Mononuclear cell (primary cell): ENCODE data around the gene EFNA5. TPM values are rescaled to one million over a fixed set of nuclear protein-coding genes. Genes with fewer than 3 reads are reported as not detected.

Experiments
- H3K27me3 ChIP-seq: 2 replicates; pipeline ENCODE4 v1.6.0; 2011; ENCODE audit warnings: low read length, control low read depth; ENCODE audit not compliant: insufficient read depth
- H3K4me1 ChIP-seq: 2 replicates; pipeline ENCODE4 v1.5.1; 2011; ENCODE audit warnings: mild to moderate bottlenecking, low read length, control low read depth; ENCODE audit not compliant: insufficient read depth
- H3K4me3 ChIP-seq: 2 replicates; pipeline ENCODE4 v1.5.1; 2011; ENCODE audit warnings: mild to moderate bottlenecking, low read length, moderate library complexity
- H3K9me3 ChIP-seq: 2 replicates; pipeline ENCODE4 v1.5.1; 2011; ENCODE audit warnings: low read depth, mild to moderate bottlenecking, control low read depth, low read length
- total RNA-seq: library from RNA; depleted of rRNA; stranded (reverse); fragments of >200 nt; gene quantifications from one replicate; pipeline ENCODE4 v1.2.3, GENCODE V29; 2012

EFNA5 gene
- total RNA-seq, 1 donor: 0.84 TPM

GRCh38 chr5:107400328-107400727 lies 270.4 kb downstream of the EFNA5 start:
- no peaks in the 10 kb centered on the region for H3K27me3 ChIP-seq
- no peaks in the 10 kb centered on the region for H3K9me3 ChIP-seq
- H3K4me3 ChIP-seq: no peak overlapping the region
- H3K4me1 ChIP-seq: no peaks in the 10 kb centered on the region

GRCh38 chr5:107398703-107399102 lies 272.0 kb downstream of the EFNA5 start:
- H3K4me3 ChIP-seq: no peak overlapping the region

GRCh38 chr5:107396351-107396690 lies 274.4 kb downstream of the EFNA5 start:
- H3K27me3 ChIP-seq: no peaks in the 10 kb centered on the region
- no peaks in the 10 kb centered on the region for H3K9me3 ChIP-seq
- H3K4me3 ChIP-seq: no peak overlapping the region
- H3K4me1 ChIP-seq: no peaks in the 10 kb centered on the region

More at GRCh38 chr5:107398703-107399102, 272.0 kb downstream of the EFNA5 start:
- Histone ChIP-seq H3K9me3 (no peaks in the 10 kb centered on the region), H3K27me3 (no peaks in the 10 kb centered on the region), H3K4me1 (no peaks in the 10 kb centered on the region)

GRCh38 chr5:107395632-107396350 lies 274.9 kb downstream of the EFNA5 start:
- H3K9me3 ChIP-seq: no peaks in the 10 kb centered on the region
- no peak overlapping the region for H3K4me3 ChIP-seq
- H3K4me1 ChIP-seq: no peaks in the 10 kb centered on the region
- no peaks in the 10 kb centered on the region for H3K27me3 ChIP-seq

GRCh38 chr5:107393851-107394250 lies 276.9 kb downstream of the EFNA5 start:
- Histone ChIP-seq H3K4me1 (peaks cover 12% of the 10 kb centered on the region), H3K27me3 (no peaks in the 10 kb centered on the region), H3K4me3 (no peak overlapping the region), H3K9me3 (no peaks in the 10 kb centered on the region)

- no peaks in the 10 kb centered on the region for H3K9me3 ChIP-seq
- no peaks in the 10 kb centered on the region for H3K27me3 ChIP-seq
- no peak overlapping the region for H3K4me3 ChIP-seq
- peaks cover 27% of the 10 kb centered on the region for H3K4me1 ChIP-seq
Measured at GRCh38 chr5:107391787-107392186, 278.9 kb downstream of the EFNA5 start.

GRCh38 chr5:107389775-107390148 lies 281.0 kb downstream of the EFNA5 start:
- peaks cover 27% of the 10 kb centered on the region for H3K4me1 ChIP-seq
- H3K27me3 ChIP-seq: no peaks in the 10 kb centered on the region
- H3K9me3 ChIP-seq: no peaks in the 10 kb centered on the region
- no peak overlapping the region for H3K4me3 ChIP-seq

GRCh38 chr5:107389130-107389774 lies 281.5 kb downstream of the EFNA5 start:
- Histone ChIP-seq H3K9me3 (no peaks in the 10 kb centered on the region), H3K4me3 (no peak overlapping the region), H3K27me3 (no peaks in the 10 kb centered on the region), H3K4me1 (peaks cover 27% of the 10 kb centered on the region)

GRCh38 chr5:107388141-107388861 lies 282.4 kb downstream of the EFNA5 start:
- Histone ChIP-seq H3K27me3 (no peaks in the 10 kb centered on the region), H3K4me1 (peaks cover 27% of the 10 kb centered on the region), H3K4me3 (no peak overlapping the region), H3K9me3 (no peaks in the 10 kb centered on the region)

- Histone ChIP-seq H3K9me3 (no peaks in the 10 kb centered on the region), H3K4me1 (peaks cover 27% of the 10 kb centered on the region), H3K4me3 (no peak overlapping the region), H3K27me3 (no peaks in the 10 kb centered on the region)
Measured at GRCh38 chr5:107387526-107388140, 283.1 kb downstream of the EFNA5 start.

GRCh38 chr5:107385708-107386107 lies 285.0 kb downstream of the EFNA5 start:
- H3K4me1 ChIP-seq: peaks cover 27% of the 10 kb centered on the region
- no peaks in the 10 kb centered on the region for H3K9me3 ChIP-seq
- no peaks in the 10 kb centered on the region for H3K27me3 ChIP-seq
- H3K4me3 ChIP-seq: no peak overlapping the region

- no peak overlapping the region for H3K4me3 ChIP-seq
- peaks cover 19% of the 10 kb centered on the region for H3K4me1 ChIP-seq
- H3K27me3 ChIP-seq: no peaks in the 10 kb centered on the region
- H3K9me3 ChIP-seq: no peaks in the 10 kb centered on the region
Measured at GRCh38 chr5:107384256-107384655, 286.5 kb downstream of the EFNA5 start.

- H3K4me3 ChIP-seq: no peak overlapping the region
- no peaks in the 10 kb centered on the region for H3K27me3 ChIP-seq
- peaks cover 11% of the 10 kb centered on the region for H3K4me1 ChIP-seq
- H3K9me3 ChIP-seq: no peaks in the 10 kb centered on the region
Measured at GRCh38 chr5:107383414-107383813, 287.3 kb downstream of the EFNA5 start.

- Histone ChIP-seq H3K4me1 (no peaks in the 10 kb centered on the region), H3K27me3 (no peaks in the 10 kb centered on the region), H3K9me3 (no peaks in the 10 kb centered on the region), H3K4me3 (no peak overlapping the region)
Measured at GRCh38 chr5:107381189-107381856, 289.4 kb downstream of the EFNA5 start.

GRCh38 chr5:107380654-107381053 lies 290.1 kb downstream of the EFNA5 start:
- no peak overlapping the region for H3K4me3 ChIP-seq
- H3K4me1 ChIP-seq: no peaks in the 10 kb centered on the region
- no peaks in the 10 kb centered on the region for H3K9me3 ChIP-seq
- H3K27me3 ChIP-seq: no peaks in the 10 kb centered on the region
